Measurements from ENCODE around the gene NCK2.

DNA sequence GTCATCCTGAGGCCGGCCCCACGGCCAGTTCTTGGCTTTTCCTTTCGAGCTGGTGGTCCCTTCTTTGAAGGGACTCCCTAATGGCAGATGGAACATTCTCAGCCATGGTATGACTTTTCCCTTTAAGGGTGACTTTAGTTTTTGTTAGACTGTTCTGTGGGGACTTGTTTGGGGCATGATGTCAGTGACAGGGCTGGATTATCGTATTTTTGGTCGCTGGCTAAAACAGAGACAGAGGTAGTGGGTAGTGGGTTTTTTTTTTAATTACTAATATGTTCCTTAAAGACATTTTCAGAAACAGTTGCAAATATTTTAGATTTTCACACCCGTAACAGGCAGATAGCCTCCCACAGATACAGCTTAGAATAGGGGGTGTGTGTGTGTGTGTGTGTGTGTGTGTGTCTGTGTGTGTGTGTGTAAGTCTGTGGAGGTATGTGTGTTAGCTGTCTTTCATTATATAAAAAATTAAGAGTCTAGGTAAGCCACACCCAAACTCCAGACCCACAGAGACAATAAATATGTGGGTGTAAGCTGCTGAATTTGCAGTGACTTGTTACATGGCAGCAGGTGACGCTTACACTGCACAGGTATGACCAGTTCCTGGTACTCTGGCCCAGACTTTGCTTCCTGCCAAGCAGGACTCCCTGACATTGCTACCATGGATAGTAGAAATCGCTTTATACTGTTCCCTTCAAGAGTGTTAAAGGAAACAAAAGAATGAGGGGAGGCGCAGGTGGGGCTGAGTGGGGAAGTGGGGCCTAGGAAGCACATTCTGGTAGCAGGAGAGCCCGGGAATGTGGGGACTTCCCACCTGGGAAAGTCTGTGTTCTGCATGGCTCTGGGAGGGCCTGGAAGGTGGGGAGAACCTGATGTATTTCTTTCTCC lies 20.9 kb downstream of the NCK2 start:
- TF ChIP-seq, protein P1, sequence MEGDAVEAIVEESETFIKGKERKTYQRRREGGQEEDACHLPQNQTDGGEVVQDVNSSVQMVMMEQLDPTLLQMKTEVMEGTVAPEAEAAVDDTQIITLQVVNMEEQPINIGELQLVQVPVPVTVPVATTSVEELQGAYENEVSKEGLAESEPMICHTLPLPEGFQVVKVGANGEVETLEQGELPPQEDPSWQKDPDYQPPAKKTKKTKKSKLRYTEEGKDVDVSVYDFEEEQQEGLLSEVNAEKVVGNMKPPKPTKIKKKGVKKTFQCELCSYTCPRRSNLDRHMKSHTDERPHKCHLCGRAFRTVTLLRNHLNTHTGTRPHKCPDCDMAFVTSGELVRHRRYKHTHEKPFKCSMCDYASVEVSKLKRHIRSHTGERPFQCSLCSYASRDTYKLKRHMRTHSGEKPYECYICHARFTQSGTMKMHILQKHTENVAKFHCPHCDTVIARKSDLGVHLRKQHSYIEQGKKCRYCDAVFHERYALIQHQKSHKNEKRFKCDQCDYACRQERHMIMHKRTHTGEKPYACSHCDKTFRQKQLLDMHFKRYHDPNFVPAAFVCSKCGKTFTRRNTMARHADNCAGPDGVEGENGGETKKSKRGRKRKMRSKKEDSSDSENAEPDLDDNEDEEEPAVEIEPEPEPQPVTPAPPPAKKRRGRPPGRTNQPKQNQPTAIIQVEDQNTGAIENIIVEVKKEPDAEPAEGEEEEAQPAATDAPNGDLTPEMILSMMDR (IDR thresholded peaks at IDR 0.05; ENCODE audit: low read depth, low read length, poor library complexity, severe bottlenecking) = no peak
- no peak for TF ChIP-seq EZH2phosphoT487 (IDR thresholded peaks at IDR 0.05; ENCODE audit: borderline replicate concordance, low read length)

Data from DOHH2 (cell line).